Measurements from ENCODE around the gene ESYT3. TPM values are rescaled to one million over a fixed set of nuclear protein-coding genes. Genes with fewer than 3 reads are reported as not detected.

The ESYT3 gene
- polyA plus RNA-seq, 3 donors: not detected

- Mint-ChIP-seq H3K9me3 (peaks cover 0 to 2% (median 0%) of the 10 kb centered on the region in 7 donors), H3K27ac (no peak overlapping the region), H3K4me1 (no peaks in the 10 kb centered on the region), H3K36me3 (no peaks in the 10 kb centered on the region), H3K4me3 (no peak overlapping the region), H3K27me3 (ENCODE audit: low read depth in 3 of 3) (peaks cover 0 to 6% (median 1%) of the 10 kb centered on the region in 3 donors)
- H3K9me3 ChIP-seq (replicated peaks in 1 of 2; ENCODE audit: control insufficient read depth in 1 of 2, insufficient read depth in 1 of 2, low read length in 2 of 2): no peaks in the 10 kb centered on the region
- no peak overlapping the region for H3K4me3 ChIP-seq (replicated peaks in 1 of 3; ENCODE audit: low read depth in 2 of 3, low read length in 3 of 3)
- no peaks in the 10 kb centered on the region for H3K79me2 ChIP-seq (ENCODE audit: insufficient read depth, low read length)
- H3K4me2 ChIP-seq (replicated peaks; ENCODE audit: extremely low read depth, low read length, poor library complexity, severe bottlenecking): no peak overlapping the region
- H3K27me3 ChIP-seq (ENCODE audit: control insufficient read depth in 2 of 2, insufficient read depth in 2 of 2, low read length in 2 of 2): no peaks in the 10 kb centered on the region
- no peak overlapping the region for H3K9ac ChIP-seq (ENCODE audit: insufficient read depth, low read length, poor library complexity, severe bottlenecking)
- 98% methylated on average over 4 of the region's 4 CpGs for WGBS (ENCODE audit: insufficient coverage)
- H3K4me1 ChIP-seq (ENCODE audit: control insufficient read depth in 1 of 2, insufficient read depth in 2 of 2, low read length in 2 of 2): no peaks in the 10 kb centered on the region
- no peak for TF ChIP-seq CTCF (IDR thresholded peaks at IDR 0.05)
- no peak overlapping the region for H2AFZ ChIP-seq (ENCODE audit: insufficient read depth, low read depth, low read length, poor library complexity, severe bottlenecking)
- no peak overlapping the region for H3K27ac ChIP-seq (ENCODE audit: low read depth in 1 of 2, low read length in 2 of 2)
- DNase-seq: no peak
- intact Hi-C loops (cut with micrococcal nuclease): no loop called here
- no peaks in the 10 kb centered on the region for H3K36me3 ChIP-seq (replicated peaks in 1 of 2; ENCODE audit: control insufficient read depth in 1 of 2, insufficient read depth in 2 of 2, low read length in 2 of 2)
- H4K20me1 ChIP-seq (ENCODE audit: insufficient read depth, low read length): no peaks in the 10 kb centered on the region
Measured at GRCh38 chr3:138445654-138446053, 11.2 kb downstream of the ESYT3 start.

GRCh38 chr3:138448631-138449030 is 14.2 kb downstream of the ESYT3 start:
- H3K36me3 ChIP-seq (replicated peaks in 1 of 2; ENCODE audit: control insufficient read depth in 1 of 2, insufficient read depth in 2 of 2, low read length in 2 of 2): no peaks in the 10 kb centered on the region
- H3K4me3 Mint-ChIP-seq: no peak overlapping the region

More at GRCh38 chr3:138448631-138449030, 14.2 kb downstream of the ESYT3 start:
- WGBS (ENCODE audit: insufficient coverage): 100% methylated on average over 1 of the region's 3 CpGs
- H3K79me2 ChIP-seq (ENCODE audit: insufficient read depth, low read length): no peaks in the 10 kb centered on the region
- H3K9me3 Mint-ChIP-seq: peaks cover 0 to 1% (median 0%) of the 10 kb centered on the region in 7 donors
- no peaks in the 10 kb centered on the region for H3K9me3 ChIP-seq (replicated peaks in 1 of 2; ENCODE audit: control insufficient read depth in 1 of 2, insufficient read depth in 1 of 2, low read length in 2 of 2)
- H3K4me1 Mint-ChIP-seq: no peaks in the 10 kb centered on the region
- no peak overlapping the region for H3K4me2 ChIP-seq (replicated peaks; ENCODE audit: extremely low read depth, low read length, poor library complexity, severe bottlenecking)
- H4K20me1 ChIP-seq (ENCODE audit: insufficient read depth, low read length): no peaks in the 10 kb centered on the region
- H2AFZ ChIP-seq (ENCODE audit: insufficient read depth, low read depth, low read length, poor library complexity, severe bottlenecking): no peak overlapping the region
- no peak for DNase-seq
- peaks cover 2 to 6% (median 2%) of the 10 kb centered on the region in 3 donors for H3K27me3 Mint-ChIP-seq (ENCODE audit: low read depth in 3 of 3)
- no peak overlapping the region for H3K4me3 ChIP-seq (replicated peaks in 1 of 3; ENCODE audit: low read depth in 2 of 3, low read length in 3 of 3)
- no peaks in the 10 kb centered on the region for H3K36me3 Mint-ChIP-seq
- H3K9ac ChIP-seq (ENCODE audit: insufficient read depth, low read length, poor library complexity, severe bottlenecking): no peak overlapping the region
- no peaks in the 10 kb centered on the region for H3K27me3 ChIP-seq (ENCODE audit: control insufficient read depth in 2 of 2, insufficient read depth in 2 of 2, low read length in 2 of 2)
- H3K27ac ChIP-seq (ENCODE audit: low read depth in 1 of 2, low read length in 2 of 2): no peak overlapping the region
- intact Hi-C loops (cut with micrococcal nuclease): no loop called here
- no peak for TF ChIP-seq CTCF (IDR thresholded peaks at IDR 0.05)
- H3K4me1 ChIP-seq (ENCODE audit: control insufficient read depth in 1 of 2, insufficient read depth in 2 of 2, low read length in 2 of 2): no peaks in the 10 kb centered on the region
- no peak overlapping the region for H3K27ac Mint-ChIP-seq

All from CD14-positive monocyte (primary cell).